Upper lobe of left lung (tissue), 6 donors: Measurements from ENCODE around the gene IPO11. TPM values are rescaled to one million over a fixed set of nuclear protein-coding genes. Genes with fewer than 3 reads are reported as not detected.

Experiments used
- ATAC-seq, 2 donors: fragments of 200-7000 bp; cut with Tn5 transposase; one replicate each; pipeline ENCODE4 v1.9.1; 2022; ENCODE audit warnings: mild to moderate bottlenecking in 2 of 2, moderate library complexity in 2 of 2; ENCODE audit not compliant: low FRiP score in 2 of 2
- DNase-seq, 2 donors: peaks; one replicate each; pipeline ENCODE4 v3.0.0-alpha.2; 2019 to 2020
- H3K27ac ChIP-seq, 4 donors: fragments of 200-600 bp; sonication (generic); one replicate each; pipeline ENCODE4 v1.5.1; 2016 to 2019
- H3K27me3 ChIP-seq, 4 donors: fragments of 200-600 bp; sonication (generic); one replicate each; pipeline ENCODE4 v1.5.1; 2017 to 2019
- H3K36me3 ChIP-seq, 4 donors: fragments of 200-600 bp; sonication (generic); one replicate each; pipeline ENCODE4 v1.5.1; 2016 to 2019
- H3K4me1 ChIP-seq, 4 donors: fragments of 200-600 bp; sonication (generic); one replicate each; pipeline ENCODE4 v1.5.1; 2018 to 2019
- H3K4me3 ChIP-seq, 4 donors: fragments of 200-600 bp; sonication (generic); one replicate each; pipeline ENCODE4 v1.5.1; 2017 to 2019; ENCODE audit warnings: mild to moderate bottlenecking in 2 of 4, moderate library complexity in 1 of 4
- H3K9me3 ChIP-seq, 4 donors: fragments of 200-600 bp; sonication (generic); one replicate each; pipeline ENCODE4 v1.5.1; 2018 to 2019
- EP300 ChIP-seq, 4 donors: sonication (generic); formaldehyde crosslinking; IDR thresholded peaks; one replicate each; pipeline ENCODE4 v1.5.1; 2017; ENCODE audit warnings: antibody characterized with exemption in 4 of 4, control low read depth in 2 of 4
- POLR2A ChIP-seq, 4 donors: fragments of 450-650 bp; IDR thresholded peaks; one replicate each; pipeline ENCODE4 v1.5.1; 2016 to 2017; ENCODE audit warnings: antibody characterized with exemption in 4 of 4, mild to moderate bottlenecking in 2 of 4
- POLR2AphosphoS5 ChIP-seq, 2 donors: sonication (generic); formaldehyde crosslinking; IDR thresholded peaks; one replicate each; pipeline ENCODE4 v1.5.1; 2017; ENCODE audit warnings: antibody characterized with exemption in 2 of 2
- WGBS, 2 donors: methylation state at CpG; one replicate each; pipeline ENCODE4 v1.1.5; 2017 to 2018; 5-methylcytosine and 5-hydroxymethylcytosine counted together
- total RNA-seq, 6 donors: library from RNA; depleted of rRNA in 4 of 6; stranded (reverse); fragments of >200 nt in 4 of 6; gene quantifications; one replicate each; pipeline versions ENCODE4 v1.1.0 to v1.2.1, GENCODE V29; 2016 to 2021
- TF ChIP-seq, protein P1 (sequence below), 6 experiments: fragments of 450-650 bp in 4 of 6; fragments of 200-600 bp in 2 of 6; sonication (generic) in 2 of 6; IDR thresholded peaks; one replicate each; pipeline ENCODE4 v1.5.1; 2016 to 2019; ENCODE audit warnings: antibody characterized with exemption in 6 of 6
- donor health status: DM: no; HTN: no; CAD: no; lungs with moderate emphysema.
- donor health status: DM: no; HTN: yes; CAD: no; lungs with severe emphysema.

The IPO11 gene
- total RNA-seq, 6 donors from 2014 or later: 12.2 to 40.4 (median 18.8) TPM

- Histone ChIP-seq H3K9me3 (no peaks in the 10 kb centered on the region), H3K4me3 (no peak overlapping the region), H3K27ac (peak overlapping the region in 3 of 4 donors; percentile 58 to 67 (median 65)), H3K27me3 (no peaks in the 10 kb centered on the region), H3K4me1 (peaks cover 9 to 27% (median 14%) of the 10 kb centered on the region in 4 donors), H3K36me3 (no peaks in the 10 kb centered on the region)
- ATAC-seq (peak; percentile 61 to 78), DNase-seq (peak in 1 of 2 donors; percentile 46)
- 63 to 69% methylated on average over 11 of the region's 11 CpGs for WGBS, 2 donors
- TF ChIP-seq POLR2A (IDR thresholded peaks at IDR 0.05): no peak
- TF ChIP-seq, protein P1, sequence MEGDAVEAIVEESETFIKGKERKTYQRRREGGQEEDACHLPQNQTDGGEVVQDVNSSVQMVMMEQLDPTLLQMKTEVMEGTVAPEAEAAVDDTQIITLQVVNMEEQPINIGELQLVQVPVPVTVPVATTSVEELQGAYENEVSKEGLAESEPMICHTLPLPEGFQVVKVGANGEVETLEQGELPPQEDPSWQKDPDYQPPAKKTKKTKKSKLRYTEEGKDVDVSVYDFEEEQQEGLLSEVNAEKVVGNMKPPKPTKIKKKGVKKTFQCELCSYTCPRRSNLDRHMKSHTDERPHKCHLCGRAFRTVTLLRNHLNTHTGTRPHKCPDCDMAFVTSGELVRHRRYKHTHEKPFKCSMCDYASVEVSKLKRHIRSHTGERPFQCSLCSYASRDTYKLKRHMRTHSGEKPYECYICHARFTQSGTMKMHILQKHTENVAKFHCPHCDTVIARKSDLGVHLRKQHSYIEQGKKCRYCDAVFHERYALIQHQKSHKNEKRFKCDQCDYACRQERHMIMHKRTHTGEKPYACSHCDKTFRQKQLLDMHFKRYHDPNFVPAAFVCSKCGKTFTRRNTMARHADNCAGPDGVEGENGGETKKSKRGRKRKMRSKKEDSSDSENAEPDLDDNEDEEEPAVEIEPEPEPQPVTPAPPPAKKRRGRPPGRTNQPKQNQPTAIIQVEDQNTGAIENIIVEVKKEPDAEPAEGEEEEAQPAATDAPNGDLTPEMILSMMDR (IDR thresholded peaks at IDR 0.05): no peak
- no peak for TF ChIP-seq EP300 (IDR thresholded peaks at IDR 0.05)
- TF ChIP-seq POLR2AphosphoS5 (IDR thresholded peaks at IDR 0.05): no peak
Observed at GRCh38 chr5:62431735-62432620, 19.4 kb downstream of the IPO11 start.

GRCh38 chr5:62432621-62433064, 20.1 kb downstream of the IPO11 start:
- Histone ChIP-seq H3K4me3 (no peak overlapping the region), H3K27me3 (no peaks in the 10 kb centered on the region), H3K9me3 (no peaks in the 10 kb centered on the region), H3K4me1 (peaks cover 9 to 27% (median 14%) of the 10 kb centered on the region in 4 donors), H3K36me3 (no peaks in the 10 kb centered on the region), H3K27ac (peak overlapping the region in 2 of 4 donors; percentile 58 to 65)
- DNase-seq: no peak
- peak in 1 of 2 donors; percentile 66 for ATAC-seq
- peak in 2 of 4 donors; percentile 12 to 33 for TF ChIP-seq EP300 (IDR thresholded peaks at IDR 0.05)
- no peak for TF ChIP-seq POLR2AphosphoS5 (IDR thresholded peaks at IDR 0.05)
- 46 to 47% methylated on average over 5 of the region's 5 CpGs for WGBS, 2 donors

- Histone ChIP-seq H3K27me3 (no peaks in the 10 kb centered on the region), H3K36me3 (peaks cover 0 to 41% (median 5%) of the 10 kb centered on the region in 4 donors), H3K9me3 (no peaks in the 10 kb centered on the region), H3K4me1 (peaks cover 0 to 2% (median 0%) of the 10 kb centered on the region in 4 donors), H3K27ac (no peak overlapping the region), H3K4me3 (no peak overlapping the region)
- TF ChIP-seq POLR2AphosphoS5 (IDR thresholded peaks at IDR 0.05) (no peak), POLR2A (IDR thresholded peaks at IDR 0.05) (no peak), EP300 (IDR thresholded peaks at IDR 0.05) (no peak)
- no peak for ATAC-seq
- no peak for DNase-seq
- 93 to 98% methylated on average over 5 of the region's 5 CpGs for WGBS, 2 donors
Observed at GRCh38 chr5:62448528-62448927, 36.0 kb downstream of the IPO11 start.

DNA sequence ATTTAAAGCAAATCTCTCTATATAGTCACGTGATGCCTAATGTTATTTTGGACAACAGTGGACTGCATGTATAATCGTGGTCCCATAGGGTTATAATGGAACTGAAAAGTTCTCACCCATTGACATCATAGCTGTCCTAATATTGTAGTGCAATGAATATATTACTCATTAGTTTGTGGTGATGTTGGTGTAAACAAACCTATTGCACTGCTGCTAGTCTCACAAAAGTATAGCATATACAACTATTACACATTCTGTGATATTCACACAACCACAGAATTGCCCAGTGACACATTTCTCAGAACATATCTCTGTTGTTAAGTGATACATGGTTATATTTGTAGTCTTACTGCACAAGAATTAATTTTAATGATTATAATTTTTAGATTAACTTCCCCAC, 37.7 kb downstream of the IPO11 start:
- peaks cover 0 to 42% (median 5%) of the 10 kb centered on the region in 4 donors for H3K36me3 ChIP-seq
- ATAC-seq: no peak
- H3K27ac ChIP-seq: no peak overlapping the region
- H3K4me1 ChIP-seq: peaks cover 0 to 2% (median 0%) of the 10 kb centered on the region in 4 donors
- no peak for DNase-seq
- H3K4me3 ChIP-seq: no peak overlapping the region
- no peak for TF ChIP-seq POLR2A (IDR thresholded peaks at IDR 0.05)
- TF ChIP-seq, protein P1 (IDR thresholded peaks at IDR 0.05): no peak
- no peak for TF ChIP-seq EP300 (IDR thresholded peaks at IDR 0.05)
- TF ChIP-seq POLR2AphosphoS5 (IDR thresholded peaks at IDR 0.05): no peak
- WGBS, 2 donors: 88 to 95% methylated on average over 2 of the region's 2 CpGs
- no peaks in the 10 kb centered on the region for H3K27me3 ChIP-seq
- no peaks in the 10 kb centered on the region for H3K9me3 ChIP-seq

GRCh38 chr5:62457071-62457470, 44.5 kb downstream of the IPO11 start:
- DNase-seq: no peak
- no peak overlapping the region for H3K27ac ChIP-seq
- ATAC-seq: no peak
- no peaks in the 10 kb centered on the region for H3K27me3 ChIP-seq
- no peaks in the 10 kb centered on the region for H3K4me1 ChIP-seq
- WGBS, 2 donors: 88 to 100% methylated on average over 1 of the region's 1 CpG
- no peaks in the 10 kb centered on the region for H3K9me3 ChIP-seq
- TF ChIP-seq POLR2AphosphoS5 (IDR thresholded peaks at IDR 0.05): no peak
- no peak for TF ChIP-seq POLR2A (IDR thresholded peaks at IDR 0.05)
- H3K36me3 ChIP-seq: peaks cover 0 to 21% (median 0%) of the 10 kb centered on the region in 4 donors
- no peak overlapping the region for H3K4me3 ChIP-seq

DNA sequence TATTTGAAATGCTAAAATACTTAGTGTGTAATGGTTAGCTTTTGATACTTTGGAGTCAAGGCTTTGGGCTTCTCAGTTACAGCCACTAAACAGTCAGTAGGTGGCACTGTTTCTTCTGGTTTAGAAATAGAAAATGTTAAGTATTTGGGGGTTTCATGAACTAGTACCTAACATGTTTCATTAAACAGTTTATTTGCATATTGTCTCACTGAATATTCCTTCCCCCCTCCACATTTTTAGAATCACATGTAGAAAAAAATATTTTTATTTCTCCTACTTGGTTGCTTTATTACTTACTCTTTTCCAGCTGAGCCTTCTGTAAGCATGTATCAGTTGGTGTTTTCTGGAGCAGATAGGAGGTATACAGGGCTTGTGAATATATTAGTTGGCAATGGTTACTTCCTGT, 48.0 kb downstream of the IPO11 start:
- ATAC-seq (peak in 1 of 2 donors; percentile 72), DNase-seq (no peak)
- no peaks in the 10 kb centered on the region for H3K27me3 ChIP-seq
- peaks cover 0 to 6% (median 0%) of the 10 kb centered on the region in 4 donors for H3K36me3 ChIP-seq
- H3K27ac ChIP-seq: no peak overlapping the region
- TF ChIP-seq POLR2A (IDR thresholded peaks at IDR 0.05): no peak
- TF ChIP-seq, protein P1 (IDR thresholded peaks at IDR 0.05): peak; percentile 58 to 74 (median 64)
- no peak overlapping the region for H3K4me3 ChIP-seq
- peaks cover 0 to 2% (median 0%) of the 10 kb centered on the region in 4 donors for H3K4me1 ChIP-seq
- no peaks in the 10 kb centered on the region for H3K9me3 ChIP-seq
